OCI-LY1 (cell line): ENCODE measurements around the gene SF3B3.

Source experiments
- H2AFZ ChIP-seq: fragments of 200-600 bp; sonication (generic), shearing (Covaris generic); 2 replicates; pipeline ENCODE4 v1.6.0; 2014; ENCODE audit warnings: antibody characterized with exemption, mild to moderate bottlenecking, low read length
- H3F3A ChIP-seq: fragments of 200-600 bp; sonication (generic), shearing (Covaris generic); 2 replicates; pipeline ENCODE4 v1.6.0; 2014; ENCODE audit warnings: mild to moderate bottlenecking, antibody characterized with exemption, low read length, moderate library complexity; ENCODE audit not compliant: insufficient read depth
- H3K27ac ChIP-seq: fragments of 200-600 bp; sonication (generic); 2 replicates; pipeline ENCODE4 v1.5.1; 2014; ENCODE audit warnings: low read length, mixed run types, mild to moderate bottlenecking, low read depth; ENCODE audit not compliant: poor library complexity, severe bottlenecking
- H3K27me3 ChIP-seq: fragments of 200-600 bp; sonication (generic); 2 replicates; pipeline ENCODE4 v1.6.0; 2014; ENCODE audit warnings: antibody characterized with exemption, mild to moderate bottlenecking, low read length, moderate library complexity; ENCODE audit not compliant: insufficient read depth
- H3K36me3 ChIP-seq: fragments of 200-600 bp; sonication (generic); 2 replicates; pipeline ENCODE4 v1.6.1; 2014; ENCODE audit warnings: mild to moderate bottlenecking, antibody characterized with exemption, low read length, moderate library complexity, mixed read lengths; ENCODE audit not compliant: insufficient read depth
- H3K4me1 ChIP-seq: fragments of 200-600 bp; sonication (generic); 2 replicates; pipeline ENCODE4 v1.5.1; 2014; ENCODE audit warnings: mild to moderate bottlenecking, low read length, moderate library complexity; ENCODE audit not compliant: insufficient read depth, severe bottlenecking
- H3K4me2 ChIP-seq: fragments of 200-600 bp; sonication (generic), shearing (Covaris generic); 2 replicates; pipeline ENCODE4 v1.6.1; 2014; ENCODE audit warnings: low read length
- H3K4me3 ChIP-seq: fragments of 200-600 bp; sonication (generic); 2 replicates; pipeline ENCODE4 v1.5.1; 2014; ENCODE audit warnings: low read length, low read depth, mild to moderate bottlenecking, mixed read lengths; ENCODE audit not compliant: poor library complexity, severe bottlenecking
- H3K79me2 ChIP-seq: fragments of 200-600 bp; shearing (Covaris generic); 2 replicates; pipeline ENCODE4 v1.6.1; 2016; ENCODE audit warnings: mixed run types, low read length, mixed read lengths; ENCODE audit not compliant: insufficient read depth
- H3K9ac ChIP-seq: fragments of 200-600 bp; sonication (generic), shearing (Covaris generic); 2 replicates; pipeline ENCODE4 v1.6.1; 2014; ENCODE audit warnings: mild to moderate bottlenecking, low read length, mixed read lengths
- H3K9me2 ChIP-seq: fragments of 200-600 bp; sonication (generic), shearing (Covaris generic); 2 replicates; pipeline ENCODE4 v1.6.1; 2014; ENCODE audit warnings: low read depth, mild to moderate bottlenecking, low read length, mixed read lengths
- H3K9me3 ChIP-seq: fragments of 200-600 bp; shearing (Covaris generic); 2 replicates; pipeline ENCODE4 v1.6.1; 2014; ENCODE audit warnings: low read length, mixed read lengths
- H4K20me1 ChIP-seq: fragments of 200-600 bp; sonication (generic), shearing (Covaris generic); 2 replicates; pipeline ENCODE4 v1.6.0; 2016; ENCODE audit warnings: mild to moderate bottlenecking, low read length; ENCODE audit not compliant: insufficient read depth
- CTCF ChIP-seq: fragments of 200-600 bp; sonication (generic), shearing (Covaris generic); IDR thresholded peaks from 2 replicates; pipeline ENCODE4 v1.5.1; 2017; ENCODE audit warnings: mild to moderate bottlenecking, antibody characterized with exemption, low read length, moderate library complexity, mixed read lengths
- EZH2 ChIP-seq: fragments of 200-600 bp; sonication (generic), shearing (Covaris generic); IDR thresholded peaks from 2 replicates; pipeline ENCODE4 v1.8.0; 2017; ENCODE audit warnings: borderline replicate concordance, mixed run types, mild to moderate bottlenecking, antibody characterized with exemption, low read length, moderate library complexity, mixed read lengths

SF3B3 gene

GRCh38 chr16:70523743-70524398, at the start of gene SF3B3:
Gene SF3B3, plus strand, starts transcription at chr16:70523816. Its CDS starts 2,841 bp downstream, at chr16:70526657.
- Histone ChIP-seq H3K9ac (peak within 1 kb of the TSS; percentile 98), H3K79me2 (peaks cover 57% of the 10 kb centered on the region), H3K4me3 (peak within 1 kb of the TSS; percentile 91), H3K4me1 (peaks cover 58% of the 10 kb centered on the region), H3K27me3 (no peaks in the 10 kb centered on the region), H3K9me2 (no peaks in the 10 kb centered on the region), H2AFZ (no peak within 1 kb of the TSS), H3F3A (no peaks in the 10 kb centered on the region), H3K36me3 (peaks cover 52% of the 10 kb centered on the region), H4K20me1 (peaks cover 5% of the 10 kb centered on the region), H3K27ac (peak within 1 kb of the TSS; percentile 87), H3K4me2 (peak within 1 kb of the TSS; percentile 75), H3K9me3 (no peaks in the 10 kb centered on the region)
- TF ChIP-seq CTCF (no peak), EZH2 (no peak)

DNA sequence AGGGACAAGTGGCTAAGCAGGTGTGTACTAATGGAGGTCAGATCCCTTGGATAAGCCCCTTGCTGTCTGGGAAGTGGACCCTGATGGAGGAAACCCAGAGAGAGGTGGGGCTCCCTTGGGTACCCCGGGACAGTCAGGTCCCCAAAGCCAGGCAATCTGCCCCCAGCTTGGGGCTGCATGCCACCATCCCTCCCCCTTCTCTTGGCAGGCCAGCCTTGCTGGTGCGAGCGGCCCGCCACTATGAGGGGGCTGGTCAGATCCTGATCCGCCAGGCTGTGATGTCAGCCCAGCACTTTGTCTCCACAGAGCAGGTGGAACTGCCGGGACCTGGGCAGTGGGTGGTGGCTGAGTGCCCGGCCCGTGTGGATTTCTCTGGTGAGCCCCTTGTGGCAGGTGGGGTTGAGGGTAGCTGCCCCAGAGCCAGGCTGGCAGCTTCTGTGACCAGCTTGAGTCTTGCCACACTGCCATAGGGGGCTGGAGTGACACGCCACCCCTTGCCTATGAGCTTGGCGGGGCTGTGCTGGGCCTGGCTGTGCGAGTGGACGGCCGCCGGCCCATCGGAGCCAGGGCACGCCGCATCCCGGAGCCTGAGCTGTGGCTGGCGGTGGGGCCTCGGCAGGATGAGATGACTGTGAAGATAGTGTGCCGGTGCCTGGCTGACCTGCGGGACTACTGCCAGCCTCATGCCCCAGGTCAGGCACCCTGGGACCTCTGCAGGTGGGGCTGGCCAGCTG, 49.1 kb upstream of the SF3B3 start:
- no peak overlapping the region for H3K27ac ChIP-seq
- H3K79me2 ChIP-seq = no peaks in the 10 kb centered on the region
- no peaks in the 10 kb centered on the region for H3K27me3 ChIP-seq
- H2AFZ ChIP-seq = no peak overlapping the region
- H3K4me3 ChIP-seq = no peak overlapping the region
- no peak overlapping the region for H3K4me2 ChIP-seq
- H3K9me2 ChIP-seq = no peaks in the 10 kb centered on the region
- no peak overlapping the region for H3K9ac ChIP-seq
- H4K20me1 ChIP-seq = no peaks in the 10 kb centered on the region
- no peaks in the 10 kb centered on the region for H3F3A ChIP-seq
- no peaks in the 10 kb centered on the region for H3K9me3 ChIP-seq
- H3K4me1 ChIP-seq = peaks cover 15% of the 10 kb centered on the region
- no peak for TF ChIP-seq CTCF
- no peak for TF ChIP-seq EZH2
- H3K36me3 ChIP-seq = peaks cover 22% of the 10 kb centered on the region; the same call in 1 of the 2 replicates

GRCh38 chr16:70475054-70475871, 48.4 kb upstream of the SF3B3 start:
- H4K20me1 ChIP-seq = no peaks in the 10 kb centered on the region
- H3K36me3 ChIP-seq = peaks cover 30% of the 10 kb centered on the region
- no peak overlapping the region for H3K4me2 ChIP-seq
- H3K9ac ChIP-seq = no peak overlapping the region
- peak overlapping the region; percentile 18 for H3K27ac ChIP-seq
- no peak overlapping the region for H2AFZ ChIP-seq
- no peaks in the 10 kb centered on the region for H3K9me2 ChIP-seq
- H3K27me3 ChIP-seq = no peaks in the 10 kb centered on the region
- H3K4me1 ChIP-seq = peaks cover 19% of the 10 kb centered on the region
- H3F3A ChIP-seq = no peaks in the 10 kb centered on the region
- H3K9me3 ChIP-seq = no peaks in the 10 kb centered on the region
- no peaks in the 10 kb centered on the region for H3K79me2 ChIP-seq
- no peak overlapping the region for H3K4me3 ChIP-seq
- TF ChIP-seq CTCF = no peak
- no peak for TF ChIP-seq EZH2
